B cell (primary cell): ENCODE measurements around the gene SLC4A2. TPM values are rescaled to one million over a fixed set of nuclear protein-coding genes. Genes with fewer than 3 reads are reported as not detected.
A peak's percentile ranks its signal among the peaks of the same experiment; 100 is the strongest.

ENCODE experiments used
- ATAC-seq: fragments of 200-7000 bp; cut with Tn5 transposase; one replicate; pipeline ENCODE4 v1.10.0; 2021; ENCODE audit warnings: low read depth, mild to moderate bottlenecking, moderate number of reproducible peaks, moderate library complexity
- CTCF ChIA-PET: fragments of 350-600 bp; sonication (Branson Sonifier 250); formaldehyde crosslinking; loops from one replicate; lab custom pipeline; 2021; ENCODE audit warnings: antibody characterized with exemption, inconsistent platforms; lab: Charles Lee
- POLR2A ChIA-PET: fragments of 350-600 bp; sonication (Branson Sonifier 250); formaldehyde crosslinking; loops from one replicate; lab custom pipeline; 2021; ENCODE audit warnings: antibody characterized with exemption; lab: Charles Lee
- DNase-seq: peaks from one replicate; pipeline ENCODE4 v3.0.0; 2013
- H2AFZ ChIP-seq: 2 replicates; pipeline ENCODE4 v1.6.1; 2012; ENCODE audit warnings: mild to moderate bottlenecking, low read depth, low read length; ENCODE audit not compliant: insufficient read depth, poor library complexity, severe bottlenecking
- H3K27ac ChIP-seq, 2 donors: 1 replicate in 1 of 2; 2 replicates in 1 of 2; pipeline ENCODE4 v1.5.1; 2012 to 2013; ENCODE audit warnings: low read length in 2 of 2, mild to moderate bottlenecking in 2 of 2, moderate library complexity in 1 of 2
- H3K27me3 ChIP-seq, 4 experiments: fragments of 200-600 bp in 1 of 4; sonication (generic) in 1 of 4; replicated peaks in 1 of 4; 1 replicate in 2 of 4; 2 replicates in 2 of 4; pipeline versions ENCODE4 v1.6.1 to v1.7.0; 2013 to 2016; ENCODE audit warnings: low read length in 3 of 4, mild to moderate bottlenecking in 2 of 4, mixed read lengths in 1 of 4, moderate library complexity in 1 of 4; ENCODE audit not compliant: insufficient read depth in 4 of 4, control insufficient read depth in 3 of 4; ENCODE audit errors: control extremely low read depth in 1 of 4
- H3K36me3 ChIP-seq, 2 experiments: replicated peaks in 1 of 2; 1 replicate in 1 of 2; 2 replicates in 1 of 2; pipeline versions ENCODE4 v1.6.1 to v1.7.1; 2013; ENCODE audit warnings: low read length in 1 of 2; ENCODE audit not compliant: insufficient read depth in 2 of 2, control insufficient read depth in 1 of 2; ENCODE audit errors: control extremely low read depth in 1 of 2, extremely low read depth in 1 of 2
- H3K4me1 ChIP-seq, 2 donors: fragments of 200-600 bp in 1 of 2; sonication (generic) in 1 of 2; 1 replicate in 1 of 2; 2 replicates in 1 of 2; pipeline versions ENCODE4 v1.5.1 to v1.6.1; 2013 to 2017; ENCODE audit warnings: low read length in 2 of 2; ENCODE audit not compliant: control insufficient read depth in 2 of 2, insufficient read depth in 2 of 2
- H3K4me2 ChIP-seq: replicated peaks from 2 replicates; pipeline ENCODE3; 2012; ENCODE audit warnings: mild to moderate bottlenecking, low read depth, low read length; ENCODE audit not compliant: poor library complexity, severe bottlenecking
- H3K4me3 ChIP-seq, 5 experiments: fragments of 200-600 bp in 1 of 5; sonication (generic) in 1 of 5; 1 replicate in 3 of 5; 2 replicates in 2 of 5; pipeline versions ENCODE4 v1.5.1 to v1.7.0; 2011 to 2016; ENCODE audit warnings: low read length in 4 of 5, mild to moderate bottlenecking in 4 of 5, low read depth in 2 of 5, control low read depth in 1 of 5, moderate library complexity in 1 of 5; ENCODE audit not compliant: insufficient read depth in 1 of 5; ENCODE audit errors: control extremely low read depth in 1 of 5, extremely low read depth in 1 of 5
- H3K79me2 ChIP-seq: fragments of 200-600 bp; sonication (generic); one replicate; pipeline ENCODE4 v1.6.0; 2016; ENCODE audit warnings: low read length; ENCODE audit not compliant: control insufficient read depth, insufficient read depth
- H3K9ac ChIP-seq: fragments of 200-600 bp; sonication (generic); 2 replicates; pipeline ENCODE4 v1.6.1; 2017; ENCODE audit warnings: mild to moderate bottlenecking, low read length, moderate library complexity
- H3K9me3 ChIP-seq, 3 donors: one replicate each; pipeline versions ENCODE4 v1.6.1 to v1.7.1; 2013; ENCODE audit warnings: low read length in 2 of 3; ENCODE audit not compliant: control insufficient read depth in 2 of 3, insufficient read depth in 1 of 3; ENCODE audit errors: control extremely low read depth in 1 of 3
- H4K20me1 ChIP-seq: 2 replicates; pipeline ENCODE4 v1.6.0; 2012; ENCODE audit warnings: mild to moderate bottlenecking, low read length; ENCODE audit not compliant: insufficient read depth, control insufficient read depth, poor library complexity, severe bottlenecking
- H3K27ac Mint-ChIP-seq: one replicate; pipeline ENCODE4 v1.8.0; 2021; ENCODE audit warnings: mixed read lengths
- H3K27me3 Mint-ChIP-seq: one replicate; pipeline ENCODE4 v1.8.0; 2021; ENCODE audit warnings: mixed read lengths
- H3K4me1 Mint-ChIP-seq: one replicate; pipeline ENCODE4 v1.8.0; 2021; ENCODE audit warnings: mixed read lengths
- H3K4me3 Mint-ChIP-seq: one replicate; pipeline ENCODE4 v1.8.0; 2021; ENCODE audit warnings: mixed read lengths
- H3K9me3 Mint-ChIP-seq: one replicate; pipeline ENCODE4 v1.8.0; 2022; ENCODE audit warnings: mixed read lengths; ENCODE audit not compliant: insufficient read depth
- EZH2 ChIP-seq: IDR thresholded peaks from 2 replicates; pipeline ENCODE4 v1.6.1; 2012; ENCODE audit warnings: borderline replicate concordance, low read depth, mild to moderate bottlenecking, moderate library complexity, low read length; ENCODE audit not compliant: insufficient read depth, poor library complexity, severe bottlenecking
- WGBS: methylation state at CpG from one replicate; pipeline ENCODE4 v1.1.5; 2013; ENCODE audit warnings: missing lambda C conversion rate; ENCODE audit not compliant: insufficient coverage; 5-methylcytosine and 5-hydroxymethylcytosine counted together
- intact Hi-C: fragments of 100-400 bp; cut with micrococcal nuclease; formaldehyde crosslinking; loops from one replicate; pipeline ENCODE4 v1.10.0; 2022
- polyA plus RNA-seq: library from polyadenylated mRNA; depleted of rRNA; stranded (reverse); fragments of >200 nt; gene quantifications from 2 replicates; pipeline ENCODE4 v1.2.3, GENCODE V29; 2012
- total RNA-seq, 2 donors: library from RNA; stranded (reverse); fragments of 120-200 nt in 1 of 2; gene quantifications; 1 replicate in 1 of 2; 2 replicates in 1 of 2; pipeline versions ENCODE4 v1.2.3 to v1.2.4, GENCODE V29; 2013 to 2022
- TF ChIP-seq, protein P1 (sequence below): fragments of 200-600 bp; IDR thresholded peaks from one replicate; pipeline ENCODE4 v1.8.0; 2022; ENCODE audit warnings: antibody characterized with exemption, mild to moderate bottlenecking

Gene SLC4A2
- total and polyA plus RNA-seq, 2 donors (not counting 1 experiment from before 2014, with no cell fraction given), result 82.8 to 113 TPM

DNA sequence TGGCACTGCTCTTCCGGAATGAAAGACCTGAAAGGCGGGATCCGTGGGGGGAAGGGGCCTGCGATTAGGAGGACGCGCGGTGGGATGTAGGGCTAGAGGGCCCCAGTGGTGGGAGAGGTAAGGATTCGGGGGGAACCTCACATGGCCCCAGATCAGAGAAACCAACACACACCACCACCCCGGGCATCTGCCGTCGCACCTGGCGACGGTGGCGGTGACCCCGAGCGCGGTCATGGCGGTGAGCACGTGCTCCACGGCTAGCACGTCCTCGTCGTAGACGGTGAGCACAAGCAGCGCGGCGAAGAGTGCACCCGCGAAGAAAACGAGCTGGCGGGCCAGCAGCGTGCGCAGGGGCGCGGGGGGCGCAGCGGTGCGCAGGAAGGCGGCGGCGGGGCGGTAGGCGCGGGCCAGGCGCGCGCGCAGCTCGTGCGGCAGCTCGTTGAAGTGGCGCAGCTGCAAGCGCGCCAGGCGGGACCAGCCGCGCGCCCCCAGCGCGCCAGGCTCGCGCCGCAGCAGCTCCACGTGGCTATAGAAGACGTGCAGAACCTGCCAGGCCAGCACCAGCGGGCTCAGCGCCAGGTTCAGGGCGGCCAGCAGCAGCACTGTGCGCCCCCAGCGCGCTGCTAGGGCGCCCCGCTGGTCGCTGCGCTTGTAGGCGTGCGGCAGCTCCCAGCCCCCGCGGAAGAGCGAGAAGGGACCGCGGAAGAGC is 40.8 kb upstream of the SLC4A2 start:
- H3K4me1 Mint-ChIP-seq, result peaks cover 44% of the 10 kb centered on the region
- no peaks in the 10 kb centered on the region for H3K36me3 ChIP-seq
- peaks cover 0 to 51% (median 21%) of the 10 kb centered on the region in 4 experiments for H3K27me3 ChIP-seq
- peaks cover 29 to 38% of the 10 kb centered on the region in 2 donors for H3K4me1 ChIP-seq
- 3% methylated on average over 76 of the region's 82 CpGs for WGBS
- peak; percentile 9 for ATAC-seq
- H4K20me1 ChIP-seq, result no peaks in the 10 kb centered on the region
- peak overlapping the region; percentile 72 for H3K27ac Mint-ChIP-seq
- ChIA-PET CTCF (interaction anchor here (0.6 to 3.9 kb wide), 21 partner anchors 8 to 1247 kb away, joined by 3 to 25 read pairs (median 4); partner anchors contain the start of genes ABCB8, CDK5 and TMUB1), POLR2A (interaction anchor here (2.3 kb wide), 1 partner anchor 10 kb away, joined by 11 read pairs; the partner anchor contains the start of gene ABCB8)
- no peaks in the 10 kb centered on the region for H3K79me2 ChIP-seq
- peaks cover 31% of the 10 kb centered on the region for H3K27me3 Mint-ChIP-seq
- H3K9ac ChIP-seq, result peak overlapping the region; percentile 60
- peak overlapping the region; percentile 97 for H3K4me2 ChIP-seq
- intact Hi-C loops, result loop anchor here (1.0 kb wide), 3 partner anchors 10 to 120 kb away; partner anchors contain the start of gene ABCB8
- peak overlapping the region; percentile 77 for H2AFZ ChIP-seq
- H3K27ac ChIP-seq, result no peak overlapping the region
- no peaks in the 10 kb centered on the region for H3K9me3 Mint-ChIP-seq
- H3K9me3 ChIP-seq, result peaks cover 0 to 20% (median 0%) of the 10 kb centered on the region in 3 donors
- H3K4me3 Mint-ChIP-seq, result peak overlapping the region; percentile 91
- H3K4me3 ChIP-seq, result peak overlapping the region in 4 of 5 experiments; percentile 34 to 51 (median 42)
- peak; percentile 71 for DNase-seq
- TF ChIP-seq, protein P1, sequence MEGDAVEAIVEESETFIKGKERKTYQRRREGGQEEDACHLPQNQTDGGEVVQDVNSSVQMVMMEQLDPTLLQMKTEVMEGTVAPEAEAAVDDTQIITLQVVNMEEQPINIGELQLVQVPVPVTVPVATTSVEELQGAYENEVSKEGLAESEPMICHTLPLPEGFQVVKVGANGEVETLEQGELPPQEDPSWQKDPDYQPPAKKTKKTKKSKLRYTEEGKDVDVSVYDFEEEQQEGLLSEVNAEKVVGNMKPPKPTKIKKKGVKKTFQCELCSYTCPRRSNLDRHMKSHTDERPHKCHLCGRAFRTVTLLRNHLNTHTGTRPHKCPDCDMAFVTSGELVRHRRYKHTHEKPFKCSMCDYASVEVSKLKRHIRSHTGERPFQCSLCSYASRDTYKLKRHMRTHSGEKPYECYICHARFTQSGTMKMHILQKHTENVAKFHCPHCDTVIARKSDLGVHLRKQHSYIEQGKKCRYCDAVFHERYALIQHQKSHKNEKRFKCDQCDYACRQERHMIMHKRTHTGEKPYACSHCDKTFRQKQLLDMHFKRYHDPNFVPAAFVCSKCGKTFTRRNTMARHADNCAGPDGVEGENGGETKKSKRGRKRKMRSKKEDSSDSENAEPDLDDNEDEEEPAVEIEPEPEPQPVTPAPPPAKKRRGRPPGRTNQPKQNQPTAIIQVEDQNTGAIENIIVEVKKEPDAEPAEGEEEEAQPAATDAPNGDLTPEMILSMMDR, result peak; percentile 48
- no peak for TF ChIP-seq EZH2

DNA sequence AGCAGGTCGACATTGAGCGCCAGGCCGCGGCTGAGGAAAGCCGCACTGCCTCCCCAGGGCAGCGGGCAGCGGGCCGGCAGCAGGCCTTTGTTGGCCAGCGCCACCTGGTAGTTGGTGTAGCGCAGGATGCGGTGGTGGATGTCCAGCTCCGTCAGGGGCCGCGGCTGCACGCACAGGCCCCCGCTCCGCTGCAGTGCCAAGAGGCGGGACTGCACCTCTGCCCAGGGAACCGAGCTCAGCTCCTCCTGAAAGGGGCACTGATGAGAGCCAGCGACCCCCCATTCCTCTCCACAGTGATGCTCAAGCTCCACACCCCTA is 40.3 kb upstream of the SLC4A2 start:
- Histone ChIP-seq H3K4me1 (peaks cover 27 to 33% of the 10 kb centered on the region in 2 donors), H3K9ac (peak overlapping the region; percentile 31), H3K4me2 (peak overlapping the region; percentile 97), H3K27ac (no peak overlapping the region), H2AFZ (peak overlapping the region; percentile 77), H4K20me1 (no peaks in the 10 kb centered on the region), H3K4me3 (peak overlapping the region in 3 of 5 experiments; percentile 34 to 51 (median 48)), H3K9me3 (peaks cover 0 to 15% (median 0%) of the 10 kb centered on the region in 3 donors), H3K36me3 (no peaks in the 10 kb centered on the region), H3K79me2 (no peaks in the 10 kb centered on the region), H3K27me3 (peaks cover 0 to 49% (median 21%) of the 10 kb centered on the region in 4 experiments)
- TF ChIP-seq, protein P1, result no peak
- TF ChIP-seq EZH2, result no peak
- ATAC-seq (no peak), DNase-seq (no peak)
- WGBS, result 25% methylated on average over 20 of the region's 20 CpGs
- H3K4me3 Mint-ChIP-seq, result peak overlapping the region; percentile 91
- H3K9me3 Mint-ChIP-seq, result no peaks in the 10 kb centered on the region
- peaks cover 40% of the 10 kb centered on the region for H3K4me1 Mint-ChIP-seq
- no peak overlapping the region for H3K27ac Mint-ChIP-seq
- POLR2A ChIA-PET, result interaction anchor here (2.3 kb wide), 1 partner anchor 9 kb away, joined by 11 read pairs; the partner anchor contains the start of gene ABCB8
- CTCF ChIA-PET, result interaction anchor here (0.8 to 3.9 kb wide), 16 partner anchors 10 to 1248 kb away, joined by 3 to 25 read pairs (median 4); partner anchors contain the start of genes ABCB8, CDK5 and TMUB1
- H3K27me3 Mint-ChIP-seq, result peaks cover 31% of the 10 kb centered on the region
- intact Hi-C loops, result no loop called here
